ENCODE results near the gene KSR1. TPM values are rescaled to one million over a fixed set of nuclear protein-coding genes. Genes with fewer than 3 reads are reported as not detected.

KSR1 gene
- total RNA-seq, 4 donors from 2014 or later = 26.0 to 37.5 (median 35.0) TPM

- intact Hi-C loops (cut with DNase I; ENCODE audit: low total_unique reads) = no loop called here
These were observed 108.2 kb downstream of the KSR1 start for GRCh38 chr17:27564463-27564862.

DNA sequence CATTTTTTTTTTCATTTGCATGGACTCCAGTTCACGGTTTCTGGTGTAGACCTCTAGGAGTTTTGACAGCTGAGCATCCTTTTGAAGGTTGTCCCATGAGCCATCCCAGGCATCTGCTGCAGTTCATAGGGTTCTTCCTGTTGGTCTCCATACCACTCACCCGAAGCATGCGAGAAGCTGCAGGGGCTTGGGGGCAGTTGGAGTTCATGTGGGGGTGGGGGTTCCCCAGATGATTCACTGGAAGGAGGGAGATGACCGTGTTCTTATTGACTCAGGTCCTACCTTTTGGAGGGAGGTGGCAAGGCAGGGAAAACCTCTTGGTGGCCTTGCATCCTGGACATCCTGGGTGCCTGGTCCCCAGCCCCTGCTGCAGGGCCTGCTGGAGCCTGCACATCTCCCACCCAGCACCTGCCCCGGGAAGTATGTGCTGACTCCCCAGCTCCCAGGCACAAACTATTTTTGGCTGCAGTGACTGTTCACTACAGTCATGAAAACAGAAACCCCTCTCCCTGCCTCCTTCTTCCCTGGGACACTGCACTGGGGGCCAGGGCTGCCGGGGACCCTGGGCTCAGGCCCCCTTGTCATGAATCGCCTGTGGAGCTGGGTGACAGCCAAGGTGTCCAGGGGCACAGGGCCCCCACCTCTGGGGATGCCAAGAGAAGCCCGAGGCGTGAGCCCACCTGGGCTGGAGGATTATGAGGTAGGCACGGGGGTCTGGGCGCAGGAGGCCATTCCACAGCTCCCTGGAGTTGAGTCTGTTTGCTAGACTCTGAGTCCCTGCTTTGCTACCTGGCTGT lies 109.8 kb downstream of the KSR1 start:
- no peak for DNase-seq (ENCODE audit: low spot score in 2 of 2)
- intact Hi-C loops (cut with DNase I; ENCODE audit: low total_unique reads) = no loop called here

More at GRCh38 chr17:27564463-27564862, 108.2 kb downstream of the KSR1 start:
- no peak overlapping the region for H3K4me3 ChIP-seq (ENCODE audit: low read depth, poor library complexity, severe bottlenecking)
- WGBS, 2 donors = 79 to 84% methylated on average over 2 of the region's 2 CpGs
- TF ChIP-seq CTCF (IDR thresholded peaks at IDR 0.05) (no peak), POLR2A (IDR thresholded peaks at IDR 0.05) (no peak)
- no peak for DNase-seq (ENCODE audit: low spot score in 2 of 2)

DNA sequence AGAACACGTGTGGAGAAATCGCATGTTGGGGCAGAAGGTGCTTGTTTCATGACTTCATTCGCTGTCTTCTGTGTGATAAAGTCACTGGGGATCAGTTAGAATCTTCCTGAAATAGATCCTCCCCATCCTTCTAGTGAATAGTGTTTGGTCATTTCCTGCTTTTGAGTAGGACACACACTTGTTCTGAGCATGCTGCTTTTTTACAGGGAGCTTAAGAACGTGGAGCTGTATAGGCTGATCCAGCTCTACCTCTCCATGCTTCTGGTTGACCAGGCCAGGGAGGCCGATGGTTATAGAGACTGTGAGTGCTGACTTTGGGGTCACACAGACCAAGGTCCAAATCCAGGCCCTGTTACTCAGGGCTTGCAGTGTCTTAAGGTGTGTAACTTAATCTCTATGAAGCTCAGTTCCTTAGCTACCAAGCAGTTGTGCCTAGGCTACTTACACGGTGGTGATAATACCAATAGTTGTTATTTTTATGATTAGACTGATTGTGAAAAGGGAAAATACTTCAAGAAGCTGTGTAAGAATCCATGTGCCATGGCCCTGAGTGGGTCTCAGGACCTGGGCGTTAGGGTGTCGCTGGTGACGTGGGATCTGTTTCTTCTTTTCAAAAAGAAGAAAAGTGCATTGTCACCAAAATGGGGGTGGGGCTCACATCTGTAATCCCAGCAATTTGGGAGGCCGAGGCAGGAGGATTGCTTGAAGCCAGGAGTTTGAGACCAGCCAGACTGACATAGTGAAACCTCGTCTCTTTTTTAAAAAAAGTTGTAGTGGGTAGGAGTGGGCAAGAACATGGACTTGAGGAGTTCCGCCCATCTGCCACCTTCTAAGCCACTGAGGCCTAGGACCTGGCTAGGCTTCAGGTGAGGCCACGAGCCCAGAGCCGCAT lies 110.7 kb downstream of the KSR1 start:
- H3K4me3 ChIP-seq (ENCODE audit: low read depth, poor library complexity, severe bottlenecking) = no peak overlapping the region
- no peak for DNase-seq (ENCODE audit: low spot score in 2 of 2)
- WGBS, 2 donors = 78 to 81% methylated on average over 14 of the region's 14 CpGs
- TF ChIP-seq CTCF (IDR thresholded peaks at IDR 0.05) (no peak), POLR2A (IDR thresholded peaks at IDR 0.05) (no peak)
- intact Hi-C loops (cut with DNase I; ENCODE audit: low total_unique reads) = no loop called here

More for the DNA sequence above, 109.8 kb downstream of the KSR1 start:
- TF ChIP-seq CTCF (IDR thresholded peaks at IDR 0.05) (no peak), POLR2A (IDR thresholded peaks at IDR 0.05) (no peak)
- H3K4me3 ChIP-seq (ENCODE audit: low read depth, poor library complexity, severe bottlenecking) = no peak overlapping the region
- 76 to 78% methylated on average over 11 of the region's 11 CpGs for WGBS, 2 donors

- TF ChIP-seq CTCF (IDR thresholded peaks at IDR 0.05) (no peak), POLR2A (IDR thresholded peaks at IDR 0.05) (no peak)
- DNase-seq (ENCODE audit: low spot score in 2 of 2) = no peak
- intact Hi-C loops (cut with DNase I; ENCODE audit: low total_unique reads) = no loop called here
- no peak overlapping the region for H3K4me3 ChIP-seq (ENCODE audit: low read depth, poor library complexity, severe bottlenecking)
- WGBS, 2 donors = 89 to 100% methylated on average over 1 to 5 of the region's 5 CpGs
These were observed 111.3 kb downstream of the KSR1 start for GRCh38 chr17:27567563-27567859.

- DNase-seq (ENCODE audit: low spot score in 2 of 2) = no peak
- TF ChIP-seq CTCF (IDR thresholded peaks at IDR 0.05) (no peak), POLR2A (IDR thresholded peaks at IDR 0.05) (no peak)
- WGBS, 2 donors = 90 to 97% methylated on average over 8 to 9 of the region's 9 CpGs
- intact Hi-C loops (cut with DNase I; ENCODE audit: low total_unique reads) = no loop called here
- H3K4me3 ChIP-seq (ENCODE audit: low read depth, poor library complexity, severe bottlenecking) = no peak overlapping the region
These were observed 112.0 kb downstream of the KSR1 start for GRCh38 chr17:27568216-27568615.
